Neural cell (in vitro differentiated cells): ENCODE results near the gene CKM.

Experiments used
- CTCF ChIP-seq: fragments of 450-650 bp; IDR thresholded peaks from 2 replicates; pipeline ENCODE4 v1.5.1; 2014; ENCODE audit warnings: antibody characterized with exemption, mild to moderate bottlenecking, moderate library complexity; ENCODE audit not compliant: poor library complexity, severe bottlenecking
- EP300 ChIP-seq: fragments of 450-650 bp; conservative IDR thresholded peaks from 2 replicates; pipeline ENCODE4 v1.6.1; 2014; ENCODE audit warnings: antibody characterized with exemption, mild to moderate bottlenecking, moderate library complexity; ENCODE audit not compliant: poor library complexity, severe bottlenecking
- EZH2 ChIP-seq: fragments of 200-600, 300-800 bp; shearing (Covaris generic), sonication (generic); IDR thresholded peaks from 2 replicates; pipeline ENCODE4 v1.6.1; 2014; ENCODE audit warnings: antibody characterized with exemption, low read length, borderline replicate concordance, mild to moderate bottlenecking; ENCODE audit not compliant: insufficient read depth, poor library complexity, severe bottlenecking
- MXI1 ChIP-seq: fragments of 450-650 bp; conservative IDR thresholded peaks from 2 replicates; pipeline ENCODE4 v1.6.1; 2014; ENCODE audit warnings: antibody characterized with exemption, mild to moderate bottlenecking; ENCODE audit not compliant: poor library complexity, severe bottlenecking
- RAD21 ChIP-seq: fragments of 450-650 bp; conservative IDR thresholded peaks from 2 replicates; pipeline ENCODE4 v1.6.1; 2014; ENCODE audit warnings: antibody characterized with exemption, mild to moderate bottlenecking, moderate library complexity
- REST ChIP-seq: IDR thresholded peaks from 2 replicates; pipeline ENCODE4 v1.6.1; 2012; ENCODE audit warnings: borderline replicate concordance
- SMC3 ChIP-seq: fragments of 450-650 bp; conservative IDR thresholded peaks from 2 replicates; pipeline ENCODE4 v1.6.1; 2014; ENCODE audit warnings: antibody characterized with exemption, mild to moderate bottlenecking, moderate library complexity; ENCODE audit not compliant: poor library complexity
- TAF1 ChIP-seq: IDR thresholded peaks from 2 replicates; pipeline ENCODE4 v1.6.1; 2012; ENCODE audit warnings: low read depth

GRCh38 chr19:45347570-45348366 lies 25.1 kb upstream of the CKM start:
- TF ChIP-seq CTCF (no peak), RAD21 (no peak), EZH2 (no peak), TAF1 (no peak), SMC3 (no peak), MXI1 (no peak), EP300 (no peak), REST (no peak)
